CD1c-positive myeloid dendritic cell (primary cell): ENCODE measurements around the gene MAGI1.

Source experiments
- DNase-seq: peaks from one replicate; pipeline ENCODE4 v3.0.0-alpha.2; 2016; ENCODE audit errors: extremely low spot score

The MAGI1 gene

DNA sequence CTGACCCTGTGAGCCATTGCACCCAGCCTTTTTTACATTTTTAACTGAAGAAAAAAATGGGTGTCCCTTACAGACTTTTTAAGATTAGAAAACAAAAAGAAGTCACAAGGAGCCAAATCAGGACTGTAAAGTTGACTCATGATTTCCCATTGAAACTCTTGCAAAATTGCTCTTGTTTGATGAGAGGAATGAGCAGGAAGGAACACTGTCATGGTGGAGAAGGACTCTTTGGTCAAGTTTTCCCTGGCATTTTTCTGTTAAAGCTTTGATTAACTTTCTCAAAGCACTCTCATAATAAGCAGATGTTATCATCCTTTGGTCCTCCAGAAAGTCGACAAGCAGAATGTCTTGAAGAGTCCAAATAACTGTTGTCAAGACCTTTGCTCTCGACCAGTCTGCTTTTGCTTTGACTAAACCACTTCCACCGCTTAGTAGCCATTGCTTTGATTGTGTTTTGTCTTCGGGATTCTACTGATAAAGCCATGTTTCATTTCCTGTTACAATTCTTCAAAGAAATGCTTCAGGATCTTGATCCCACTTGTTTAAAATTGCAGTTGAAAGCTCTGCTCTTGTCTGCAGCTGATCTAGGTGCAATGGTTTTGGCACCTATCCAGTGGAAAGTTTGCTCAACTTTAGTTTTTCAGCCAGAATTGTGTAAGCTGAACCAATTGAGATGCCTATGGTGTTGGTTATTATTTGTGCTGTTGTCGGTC is 369.4 kb downstream of the MAGI1 start:
- DNase-seq, result no peak

GRCh38 chr3:65667963-65668362 is 370.8 kb downstream of the MAGI1 start:
- no peak for DNase-seq

- no peak for DNase-seq
These were observed 372.1 kb downstream of the MAGI1 start for GRCh38 chr3:65666448-65667091.

GRCh38 chr3:65665915-65666314 is 372.8 kb downstream of the MAGI1 start:
- no peak for DNase-seq

DNA sequence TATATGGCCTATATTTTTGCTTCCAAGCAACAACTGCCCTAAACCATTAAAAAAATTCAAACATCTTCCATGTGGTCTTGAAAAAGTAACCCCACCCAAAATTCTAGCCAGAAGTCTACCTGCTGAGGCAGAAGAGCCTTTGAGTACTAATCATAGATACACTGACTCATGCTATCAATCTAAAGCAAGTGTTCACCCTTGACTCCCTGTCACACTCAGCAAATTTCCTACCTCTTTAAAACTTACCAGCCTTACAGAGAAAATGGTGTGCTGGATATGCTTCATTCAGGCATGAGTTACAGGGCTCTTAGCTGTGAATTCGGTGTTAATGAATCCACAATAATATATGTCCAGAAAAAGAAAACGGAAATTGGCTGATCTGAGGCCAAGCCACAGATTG is 373.8 kb downstream of the MAGI1 start:
- DNase-seq, result no peak

DNA sequence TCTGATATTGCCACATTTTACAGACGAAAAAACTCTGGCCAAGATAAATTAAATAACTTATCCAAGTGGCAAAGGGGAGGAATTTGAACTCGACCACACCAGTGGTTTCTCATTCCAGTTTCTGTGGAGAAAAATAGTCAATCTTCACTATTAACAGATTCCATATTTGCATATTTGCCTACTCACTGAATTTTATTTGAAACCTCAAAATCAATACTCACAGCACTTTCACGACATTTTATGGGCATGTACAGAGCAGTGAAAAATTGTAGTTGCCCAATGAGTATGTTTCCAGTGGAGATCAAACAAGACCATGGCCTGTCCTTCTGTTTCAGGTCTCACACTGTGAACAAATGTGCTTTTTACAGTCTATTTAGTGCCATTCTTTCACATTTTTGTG is 374.3 kb downstream of the MAGI1 start:
- DNase-seq, result no peak

- DNase-seq, result no peak
These were observed 376.6 kb downstream of the MAGI1 start for GRCh38 chr3:65662095-65662494.

DNA sequence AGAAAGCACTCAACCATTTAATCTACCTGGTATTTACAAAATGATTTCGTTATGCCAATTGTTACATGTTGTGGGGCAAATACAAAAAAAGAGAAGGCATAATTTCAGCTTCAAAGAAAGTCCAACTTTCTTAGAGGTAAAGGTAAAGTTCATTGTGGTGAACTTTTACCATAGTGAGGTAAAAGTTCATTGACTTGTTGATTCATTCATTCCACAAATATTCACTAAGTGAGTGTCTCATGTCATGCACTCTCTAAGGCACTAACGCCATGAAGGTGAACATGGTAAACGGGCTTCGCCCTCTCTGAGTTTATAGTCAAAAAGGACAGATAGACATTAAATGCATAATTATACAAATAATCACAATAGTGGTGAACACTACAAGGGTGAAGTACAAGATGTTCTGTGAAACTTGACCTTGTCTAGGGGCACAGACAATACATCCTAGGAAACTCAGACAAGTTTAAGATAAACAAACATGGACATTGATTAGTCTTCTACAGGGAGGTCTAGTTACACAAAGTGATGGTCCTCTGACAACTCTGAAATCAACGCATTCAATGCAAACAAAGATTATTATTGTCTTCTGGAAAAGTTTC is 378.6 kb downstream of the MAGI1 start:
- no peak for DNase-seq

DNA sequence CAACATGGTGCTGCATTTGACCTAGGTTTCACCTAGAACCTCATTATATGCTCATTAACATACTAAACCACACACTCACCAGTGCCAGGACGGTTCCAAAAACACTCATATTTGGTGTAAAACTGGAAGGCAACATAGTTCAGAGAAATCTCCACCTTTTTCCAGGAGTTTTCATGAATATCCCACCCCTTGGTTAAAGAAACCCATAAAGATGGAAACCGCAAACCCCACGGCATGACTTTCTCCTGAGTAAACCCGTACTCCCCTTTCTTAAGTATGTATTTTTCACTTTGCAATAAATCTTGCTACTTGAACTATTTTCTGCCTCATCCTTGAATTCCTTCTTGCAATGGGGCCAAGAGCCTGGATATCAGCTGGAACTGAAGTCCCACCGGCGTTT is 379.3 kb downstream of the MAGI1 start:
- DNase-seq, result no peak

GRCh38 chr3:65658401-65658800 is 380.3 kb downstream of the MAGI1 start:
- no peak for DNase-seq

- DNase-seq, result no peak
These were observed 383.7 kb downstream of the MAGI1 start for GRCh38 chr3:65655061-65655460.

- no peak for DNase-seq
These were observed 385.0 kb downstream of the MAGI1 start for GRCh38 chr3:65653731-65654130.

GRCh38 chr3:65650247-65650646 is 388.5 kb downstream of the MAGI1 start:
- no peak for DNase-seq

DNA sequence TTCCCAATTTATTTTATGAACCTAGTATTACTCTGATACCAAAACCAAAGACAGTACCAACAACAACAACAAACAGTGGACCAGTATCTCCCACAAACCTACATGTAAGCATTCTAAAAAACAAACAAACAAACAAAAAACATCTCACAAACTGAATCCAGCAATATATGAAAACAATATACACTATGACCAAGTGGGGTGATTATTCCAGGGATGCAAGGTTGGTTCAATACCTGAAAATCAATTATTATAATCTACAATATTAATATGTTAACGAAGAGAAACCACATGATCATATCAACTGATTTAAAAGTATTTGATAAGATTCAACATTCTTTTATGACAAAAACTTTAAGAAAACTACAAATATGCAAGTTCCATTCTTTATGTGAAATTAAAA is 391.3 kb downstream of the MAGI1 start:
- no peak for DNase-seq

- DNase-seq, result no peak
These were observed 395.8 kb downstream of the MAGI1 start for GRCh38 chr3:65642883-65643282.

DNA sequence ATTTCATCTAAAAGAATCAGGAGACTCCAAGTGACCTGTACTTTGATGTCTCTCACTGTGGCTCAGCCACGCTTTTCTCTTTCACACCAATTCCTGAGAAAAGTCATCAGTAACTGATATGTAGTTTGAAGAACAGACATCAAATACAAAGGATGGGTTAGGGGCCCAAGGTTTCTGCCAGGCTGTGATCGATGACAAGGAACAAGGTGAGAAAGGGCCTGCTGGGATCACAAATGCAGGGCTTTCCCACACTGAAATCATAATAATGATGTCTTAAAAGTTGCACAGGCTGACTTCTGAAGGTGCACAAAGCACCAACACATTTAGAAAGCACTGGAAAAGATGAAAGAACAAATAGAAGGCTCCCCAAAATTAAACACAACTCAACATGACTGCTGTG is 396.9 kb downstream of the MAGI1 start:
- no peak for DNase-seq

GRCh38 chr3:65641045-65641444 is 397.7 kb downstream of the MAGI1 start:
- DNase-seq, result no peak

DNA sequence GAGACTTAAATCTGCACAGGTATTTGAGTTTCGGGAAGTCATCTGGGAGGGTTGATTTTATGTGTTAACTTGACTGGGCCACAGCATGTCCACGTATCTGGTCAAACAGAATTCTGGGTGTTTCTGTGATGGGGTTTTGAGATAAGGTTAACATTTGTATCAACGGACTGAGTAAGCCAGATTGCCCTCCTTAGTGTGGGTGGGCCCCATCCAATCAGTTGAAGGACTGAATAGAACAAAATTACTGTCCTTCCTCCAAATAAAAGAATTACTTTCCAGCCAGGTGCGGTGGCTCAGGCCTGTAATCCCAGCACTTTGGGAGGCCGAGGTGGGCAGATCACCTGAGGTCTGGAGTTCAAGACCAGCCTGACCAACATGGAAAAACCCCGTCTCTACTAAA is 399.3 kb downstream of the MAGI1 start:
- no peak for DNase-seq

DNA sequence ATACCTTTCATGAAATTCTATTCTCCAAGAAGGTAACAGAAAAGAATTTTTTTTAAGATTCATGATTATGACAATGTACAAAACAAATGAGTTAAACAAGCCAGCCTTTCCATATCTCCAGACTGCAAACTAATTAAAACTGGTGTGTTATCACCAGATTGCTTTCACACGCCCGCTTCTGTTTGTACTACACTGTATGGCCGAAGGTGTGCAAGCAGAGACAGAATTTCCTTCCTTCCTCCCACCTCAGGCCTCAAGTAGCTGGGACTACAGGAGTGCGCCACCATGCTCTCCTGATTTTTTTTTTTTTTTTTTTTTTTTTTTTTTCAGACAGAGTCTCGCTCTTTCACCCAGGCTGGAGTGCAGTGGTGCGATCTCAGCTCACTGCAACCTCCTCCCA is 400.4 kb downstream of the MAGI1 start:
- DNase-seq, result no peak

DNA sequence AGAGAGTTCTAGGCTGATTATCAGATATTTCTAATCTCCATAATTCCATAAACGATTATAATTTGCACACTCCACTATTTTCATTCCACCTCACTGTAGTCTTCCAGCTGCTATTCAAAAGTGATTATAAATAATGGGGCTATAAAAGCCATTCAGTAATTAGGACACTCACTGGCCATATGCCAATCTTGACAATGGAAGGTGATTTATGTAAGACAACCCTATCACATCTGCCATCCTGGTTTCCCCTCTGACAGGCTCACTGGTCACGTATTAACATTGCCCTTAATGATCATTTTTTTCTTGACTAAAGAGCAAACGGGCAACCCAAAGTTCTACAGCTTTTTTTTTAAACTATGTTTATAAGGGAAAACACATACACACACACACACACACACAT is 402.4 kb downstream of the MAGI1 start:
- DNase-seq, result no peak

DNA sequence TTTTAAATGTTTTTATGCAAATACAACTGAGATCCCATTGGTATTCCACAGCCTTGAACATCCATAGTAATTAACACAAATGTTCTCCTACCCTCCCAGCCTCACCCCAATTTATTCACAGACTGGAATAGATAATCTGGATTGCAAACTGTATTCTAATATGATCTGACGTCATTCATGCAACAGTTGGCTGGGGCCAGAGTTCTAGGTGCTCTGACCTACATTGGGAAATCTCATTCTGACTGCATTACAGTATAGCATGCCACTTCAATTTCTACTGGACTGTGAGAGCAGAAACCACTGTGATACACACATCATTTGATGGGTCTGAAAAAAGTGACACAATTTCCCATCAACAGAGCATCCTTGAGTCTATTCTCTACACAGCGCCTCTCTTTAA is 403.1 kb downstream of the MAGI1 start:
- DNase-seq, result no peak

DNA sequence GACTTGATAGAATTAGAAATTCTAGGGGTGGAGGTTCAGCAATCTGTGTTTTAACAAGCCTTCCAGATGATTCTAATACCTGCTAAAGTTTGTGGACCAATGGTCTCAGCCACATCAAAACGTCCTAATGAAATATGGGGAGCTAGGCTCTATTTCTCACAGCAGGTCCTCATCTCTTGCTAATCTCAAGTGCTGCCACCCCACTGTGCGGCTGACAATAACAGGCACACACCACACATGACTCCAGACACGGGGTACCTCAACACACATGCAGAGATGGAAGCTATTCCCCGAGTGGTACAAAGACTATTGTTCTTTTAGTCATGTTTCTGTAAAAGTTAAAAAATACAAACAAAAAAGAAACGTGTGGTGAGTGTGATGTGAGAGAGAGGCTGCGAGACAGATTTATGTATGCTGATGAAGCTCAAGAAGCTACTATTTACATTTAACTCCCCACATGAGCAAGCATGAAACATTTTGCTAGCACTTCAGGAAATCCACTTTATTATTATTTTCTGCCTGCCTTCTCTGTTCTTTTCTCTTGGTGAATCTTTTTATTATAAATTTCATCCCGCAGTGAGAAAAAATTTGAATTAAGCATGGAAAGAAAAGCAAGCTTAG is 405.6 kb downstream of the MAGI1 start:
- no peak for DNase-seq

- no peak for DNase-seq
These were observed 406.3 kb downstream of the MAGI1 start for GRCh38 chr3:65632414-65632813.
